RWPE1 (cell line): ENCODE results near the gene PRR15L.

Experiments
- CTCF ChIA-PET: fragments of 350-600 bp; sonication (Branson Sonifier 250); formaldehyde crosslinking; extraction: SDS; loops from one replicate; lab custom pipeline; 2021; lab: Yijun Ruan, JAX
- POLR2A ChIA-PET: fragments of 400-600 bp; formaldehyde crosslinking; extraction: SDS; loops from one replicate; lab custom pipeline; 2020; ENCODE audit warnings: antibody characterized with exemption; ENCODE audit not compliant: low non-redundant PET; lab: Yijun Ruan, JAX
- DNase-seq: peaks from one replicate; pipeline ENCODE4 v3.0.0; 2012; ENCODE audit warnings: low spot score
- H3K27ac ChIP-seq: fragments of 450-650 bp; 2 replicates; pipeline ENCODE4 v1.5.1; 2017
- TF ChIP-seq, protein P1 (sequence below): fragments of 450-650 bp; conservative IDR thresholded peaks from 2 replicates; pipeline ENCODE4 v1.5.1; 2017; ENCODE audit warnings: low read depth, mild to moderate bottlenecking

The PRR15L gene

DNA sequence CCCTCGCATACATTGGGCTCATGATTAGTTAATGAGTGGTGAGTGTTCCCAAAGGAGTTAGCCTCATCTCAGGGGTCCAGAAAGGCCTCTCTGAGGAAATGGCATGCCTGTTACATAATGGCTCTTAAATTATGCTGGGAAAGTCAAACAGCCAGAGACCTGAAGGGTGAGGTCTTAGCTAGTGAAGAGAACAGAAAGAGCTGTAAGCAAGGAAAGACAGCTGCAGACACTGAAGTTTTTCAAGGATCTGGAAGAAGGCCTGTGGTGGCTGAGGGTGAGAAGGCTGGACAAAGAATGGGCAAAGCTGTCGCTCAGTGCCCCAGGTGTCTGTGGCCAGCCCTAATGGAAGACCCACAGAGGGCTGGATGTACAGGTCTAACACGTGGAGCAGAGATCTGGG is 51.2 kb downstream of the PRR15L start:
- ChIA-PET CTCF (interaction anchor here (0.6 kb wide), 1 partner anchor 68 kb away, joined by 3 read pairs; no protein-coding TSS in a partner anchor), POLR2A (no interaction called here)
- no peak for DNase-seq
- H3K27ac ChIP-seq, result peak overlapping the region; percentile 93
- TF ChIP-seq, protein P1, sequence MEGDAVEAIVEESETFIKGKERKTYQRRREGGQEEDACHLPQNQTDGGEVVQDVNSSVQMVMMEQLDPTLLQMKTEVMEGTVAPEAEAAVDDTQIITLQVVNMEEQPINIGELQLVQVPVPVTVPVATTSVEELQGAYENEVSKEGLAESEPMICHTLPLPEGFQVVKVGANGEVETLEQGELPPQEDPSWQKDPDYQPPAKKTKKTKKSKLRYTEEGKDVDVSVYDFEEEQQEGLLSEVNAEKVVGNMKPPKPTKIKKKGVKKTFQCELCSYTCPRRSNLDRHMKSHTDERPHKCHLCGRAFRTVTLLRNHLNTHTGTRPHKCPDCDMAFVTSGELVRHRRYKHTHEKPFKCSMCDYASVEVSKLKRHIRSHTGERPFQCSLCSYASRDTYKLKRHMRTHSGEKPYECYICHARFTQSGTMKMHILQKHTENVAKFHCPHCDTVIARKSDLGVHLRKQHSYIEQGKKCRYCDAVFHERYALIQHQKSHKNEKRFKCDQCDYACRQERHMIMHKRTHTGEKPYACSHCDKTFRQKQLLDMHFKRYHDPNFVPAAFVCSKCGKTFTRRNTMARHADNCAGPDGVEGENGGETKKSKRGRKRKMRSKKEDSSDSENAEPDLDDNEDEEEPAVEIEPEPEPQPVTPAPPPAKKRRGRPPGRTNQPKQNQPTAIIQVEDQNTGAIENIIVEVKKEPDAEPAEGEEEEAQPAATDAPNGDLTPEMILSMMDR, result no peak

DNA sequence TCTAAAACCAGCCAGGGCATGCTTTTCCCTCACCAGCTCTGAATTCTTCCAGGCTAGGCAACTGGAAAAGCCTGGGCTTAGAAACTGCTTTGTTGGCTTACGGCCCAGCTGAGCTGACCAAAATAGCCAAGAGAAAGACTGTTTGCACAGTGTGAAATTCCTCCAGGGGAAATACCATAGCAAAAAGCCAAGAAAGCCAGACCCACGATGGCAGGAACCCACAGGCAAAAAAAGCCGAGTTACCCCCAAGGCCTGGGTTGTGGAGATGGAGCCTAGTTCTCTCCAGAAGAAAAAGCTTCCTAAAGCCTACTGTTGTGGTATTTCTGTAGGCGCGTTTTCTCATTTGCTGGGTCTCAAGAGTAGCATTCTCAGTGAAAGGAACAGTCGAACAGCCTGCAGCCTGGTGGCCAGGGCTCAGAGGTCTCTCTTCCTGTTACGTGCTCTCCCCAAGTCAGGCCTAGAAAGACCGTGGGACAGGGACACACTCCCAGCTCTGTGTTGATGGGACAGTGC is 52.4 kb downstream of the PRR15L start:
- ChIA-PET POLR2A (no interaction called here), CTCF (interaction anchor here (0.6 kb wide), 1 partner anchor 149 kb away, joined by 3 read pairs; no protein-coding TSS in a partner anchor)
- DNase-seq, result no peak
- H3K27ac ChIP-seq, result peak overlapping the region; percentile 93
- TF ChIP-seq, protein P1, result no peak

DNA sequence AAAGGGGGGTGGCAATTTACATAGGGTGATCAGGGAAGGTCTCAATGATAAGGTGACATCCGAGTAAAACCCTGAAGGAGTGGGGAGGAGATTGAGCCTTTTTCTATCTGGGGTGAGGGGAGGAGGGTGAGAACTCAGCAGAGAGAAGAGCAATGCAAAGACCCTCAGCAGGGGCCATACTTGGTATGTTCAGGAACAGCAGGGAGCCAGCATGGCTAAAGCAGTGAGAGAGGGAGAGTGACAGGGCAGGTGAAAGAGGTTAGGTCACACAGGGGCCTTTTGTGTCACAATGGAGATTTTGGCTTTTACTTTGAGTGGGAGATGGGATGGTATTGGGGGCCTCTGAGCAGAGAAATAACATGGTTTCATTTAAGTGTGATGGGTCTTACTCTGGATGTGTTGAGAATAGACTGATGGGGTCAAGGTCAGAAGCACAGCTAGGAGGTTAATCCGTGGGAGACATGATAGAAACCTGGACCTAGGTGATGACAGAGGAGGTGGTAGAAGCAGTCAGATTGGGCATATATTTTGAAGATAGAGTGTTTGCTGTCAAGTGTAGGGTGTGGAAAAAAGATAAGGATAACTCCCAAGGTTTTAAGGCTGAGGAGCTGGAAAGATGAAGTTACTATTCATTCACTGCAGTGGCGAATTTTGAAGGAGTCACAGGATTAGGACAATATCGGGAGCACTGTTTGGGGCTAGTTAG is 55.5 kb downstream of the PRR15L start:
- TF ChIP-seq, protein P1, result no peak
- CTCF ChIA-PET, result no interaction called here
- DNase-seq, result no peak
- POLR2A ChIA-PET, result no interaction called here
- H3K27ac ChIP-seq, result no peak overlapping the region
